GM12891 (cell line): ENCODE data around the gene CBFA2T2. TPM values are rescaled to one million over a fixed set of nuclear protein-coding genes. Genes with fewer than 3 reads are reported as not detected.
"Not testable (repeated sequence)": the region's sequence is repeated elsewhere in the genome, so short reads cannot be mapped to it uniquely, and the experiment has no call there.

Experiments
- DNase-seq: peaks from one replicate; pipeline ENCODE4 v3.0.0; 2011; ENCODE audit warnings: low spot score; ENCODE audit not compliant: insufficient read length
- FAIRE-seq: peaks from 2 replicates; lab custom pipeline; 2011; peaks lifted over from hg19 to GRCh38; lab: Jason Lieb, UNC
- PAX5 ChIP-seq: IDR thresholded peaks from 2 replicates; pipeline ENCODE4 v1.6.1; 2011; ENCODE audit warnings: low read length, moderate library complexity, mild to moderate bottlenecking; ENCODE audit not compliant: insufficient read depth, severe bottlenecking
- POLR2A ChIP-seq: IDR thresholded peaks from 2 replicates; pipeline ENCODE4 v1.6.1; 2011; ENCODE audit warnings: low read depth, low read length, control low read depth
- POLR2AphosphoS5 ChIP-seq: IDR thresholded peaks from 2 replicates; pipeline ENCODE4 v1.6.1; 2011; ENCODE audit warnings: low read depth, low read length, control low read depth
- POU2F2 ChIP-seq: IDR thresholded peaks from 2 replicates; pipeline ENCODE4 v1.6.1; 2011; ENCODE audit warnings: low read depth, mild to moderate bottlenecking, control low read depth, low read length, moderate library complexity
- SPI1 ChIP-seq: IDR thresholded peaks from 2 replicates; pipeline ENCODE4 v1.6.1; 2011; ENCODE audit warnings: low read depth, low read length, control low read depth
- TAF1 ChIP-seq: IDR thresholded peaks from 2 replicates; pipeline ENCODE4 v1.6.1; 2011; ENCODE audit warnings: low read depth, low read length, control low read depth
- polyA plus RNA-seq: library from polyadenylated mRNA; unstranded; fragments of >200 nt; gene quantifications from one replicate; pipeline ENCODE4 v1.2.1, GENCODE V29; 2012; ENCODE audit warnings: low read depth, missing spikeins, inconsistent platforms; ENCODE audit not compliant: missing spikeins

The CBFA2T2 gene
- polyA plus RNA-seq, result 3.0 TPM

- FAIRE-seq (no peak), DNase-seq (no peak)
- TF ChIP-seq SPI1 (0 out of 2 replicates have a peak, but pooled peaks have one; percentile 27), POLR2A (no peak), POLR2AphosphoS5 (no peak), POU2F2 (no peak), TAF1 (no peak)
Measured at GRCh38 chr20:33490023-33490933, at the start of gene CBFA2T2. Gene CBFA2T2, plus strand, starts transcription at chr20:33490096. Its CDS starts 172 bp downstream, at chr20:33490268.

GRCh38 chr20:33440562-33440961 is 49.3 kb upstream of the CBFA2T2 start:
- FAIRE-seq, DNase-seq: not testable (repeated sequence)

GRCh38 chr20:33441142-33441955 is 48.5 kb upstream of the CBFA2T2 start:
- FAIRE-seq (no peak), DNase-seq (no peak)
- no peak for TF ChIP-seq POLR2A
- no peak for TF ChIP-seq POU2F2
- 0 out of 2 replicates have a peak, but pooled peaks have one; percentile 15 for TF ChIP-seq SPI1

- TF ChIP-seq POU2F2 (no peak), PAX5 (no peak), POLR2AphosphoS5 (no peak), SPI1 (no peak)
- DNase-seq (no peak), FAIRE-seq (no peak)
Measured at GRCh38 chr20:33442136-33443005, 47.5 kb upstream of the CBFA2T2 start.

- peak; percentile 43 for DNase-seq
- FAIRE-seq, result no peak
- TF ChIP-seq TAF1 (no peak), POU2F2 (no peak)
Measured at GRCh38 chr20:33443006-33443511, 46.8 kb upstream of the CBFA2T2 start.

GRCh38 chr20:33443512-33444239 is 46.2 kb upstream of the CBFA2T2 start, which contains the start of gene SNTA1:
Gene SNTA1, minus strand, starts transcription at chr20:33443763. Its CDS starts 143 bp downstream, at chr20:33443620.
- DNase-seq (peak; percentile 93), FAIRE-seq (no peak)
- TF ChIP-seq SPI1, result no peak
- no peak for TF ChIP-seq TAF1
- no peak for TF ChIP-seq PAX5
- no peak for TF ChIP-seq POU2F2
- no peak for TF ChIP-seq POLR2A
- no peak for TF ChIP-seq POLR2AphosphoS5

- no peak for TF ChIP-seq PAX5
- no peak for TF ChIP-seq POLR2AphosphoS5
- no peak for TF ChIP-seq POU2F2
- TF ChIP-seq SPI1, result no peak
- TF ChIP-seq TAF1, result no peak
- TF ChIP-seq POLR2A, result no peak
- FAIRE-seq, result peak; percentile 52
- no peak for DNase-seq
Measured at GRCh38 chr20:33444797-33445560, 44.9 kb upstream of the CBFA2T2 start.

GRCh38 chr20:33445881-33446625 is 43.8 kb upstream of the CBFA2T2 start:
- TF ChIP-seq POLR2A (no peak), POU2F2 (no peak), PAX5 (no peak), POLR2AphosphoS5 (no peak), TAF1 (no peak), SPI1 (no peak)
- FAIRE-seq, result no peak
- no peak for DNase-seq
